Smooth muscle cell (in vitro differentiated cells): Measurements from ENCODE around the gene ZBED1. TPM values are rescaled to one million over a fixed set of nuclear protein-coding genes. Genes with fewer than 3 reads are reported as not detected.
"Not testable (repeated sequence)": the region's sequence is repeated elsewhere in the genome, so short reads cannot be mapped to it uniquely, and the experiment has no call there.

ENCODE experiments used
- DNase-seq: peaks from one replicate; lab custom pipeline; 2025; ENCODE audit not compliant: unreplicated experiment; lab: John Stamatoyannopoulos, UW
- H2AFZ ChIP-seq: fragments of 200-600 bp; sonication (generic); 2 replicates; pipeline ENCODE4 v1.6.0; 2016; ENCODE audit warnings: antibody characterized with exemption, low read depth, mild to moderate bottlenecking
- H3F3A ChIP-seq: fragments of 200-600 bp; sonication (generic); 2 replicates; pipeline ENCODE4 v1.6.0; 2017; ENCODE audit warnings: antibody characterized with exemption, low read depth
- H3K27ac ChIP-seq: fragments of 200-600 bp; sonication (generic); 2 replicates; pipeline ENCODE4 v1.5.1; 2016; ENCODE audit warnings: low read depth, mild to moderate bottlenecking
- H3K27me3 ChIP-seq: fragments of 200-600 bp; sonication (generic); 2 replicates; pipeline ENCODE4 v1.6.1; 2016; ENCODE audit warnings: low read depth, mild to moderate bottlenecking
- H3K36me3 ChIP-seq: fragments of 200-600 bp; sonication (generic); 2 replicates; pipeline ENCODE4 v1.5.1; 2016; ENCODE audit warnings: low read depth
- H3K4me1 ChIP-seq: fragments of 200-600 bp; sonication (generic); 2 replicates; pipeline ENCODE4 v1.5.1; 2016; ENCODE audit warnings: low read depth
- H3K4me2 ChIP-seq: fragments of 200-600 bp; sonication (generic); 2 replicates; pipeline ENCODE4 v1.6.0; 2016; ENCODE audit warnings: mild to moderate bottlenecking
- H3K4me3 ChIP-seq: fragments of 200-600 bp; sonication (generic); 2 replicates; pipeline ENCODE4 v1.5.1; 2016; ENCODE audit warnings: mild to moderate bottlenecking
- H3K79me2 ChIP-seq: fragments of 200-600 bp; sonication (generic); 2 replicates; pipeline ENCODE4 v1.6.0; 2016; ENCODE audit warnings: low read depth, mild to moderate bottlenecking
- H3K9ac ChIP-seq: fragments of 200-600 bp; sonication (generic); 2 replicates; pipeline ENCODE4 v1.6.0; 2016; ENCODE audit warnings: low read depth
- H3K9me3 ChIP-seq: fragments of 200-600 bp; sonication (generic); replicated peaks from 2 replicates; pipeline ENCODE4 v1.5.1; 2016; ENCODE audit warnings: low read depth
- H4K20me1 ChIP-seq: fragments of 200-600 bp; sonication (generic); 2 replicates; pipeline ENCODE4 v1.6.0; 2016; ENCODE audit warnings: low read depth
- WGBS: methylation state at CpG from one replicate; pipeline ENCODE4 v1.1.7; 2016; ENCODE audit warnings: low lambda C conversion rate; 5-methylcytosine and 5-hydroxymethylcytosine counted together
- polyA plus RNA-seq: library from polyadenylated mRNA; unstranded; fragments of >200 nt; fragmentation: Nextera tagmentation; extraction: Ambion mirVana; gene quantifications from 2 replicates; pipeline ENCODE4 v1.2.1, GENCODE V29; 2016
- total RNA-seq: library from RNA; depleted of rRNA; stranded (reverse); fragments of >200 nt; gene quantifications from 2 replicates; pipeline ENCODE4 v1.2.3, GENCODE V29; 2014
- TF ChIP-seq, protein P1 (sequence below): fragments of 200-600 bp; sonication (generic); IDR thresholded peaks from 2 replicates; pipeline ENCODE4 v1.5.1; 2017; ENCODE audit warnings: borderline replicate concordance, mild to moderate bottlenecking, antibody characterized with exemption; ENCODE audit not compliant: insufficient read depth, poor library complexity, severe bottlenecking

The ZBED1 gene
- total and polyA plus RNA-seq, 2 experiments from 2014 or later = 19.0 to 23.6 TPM

DNA sequence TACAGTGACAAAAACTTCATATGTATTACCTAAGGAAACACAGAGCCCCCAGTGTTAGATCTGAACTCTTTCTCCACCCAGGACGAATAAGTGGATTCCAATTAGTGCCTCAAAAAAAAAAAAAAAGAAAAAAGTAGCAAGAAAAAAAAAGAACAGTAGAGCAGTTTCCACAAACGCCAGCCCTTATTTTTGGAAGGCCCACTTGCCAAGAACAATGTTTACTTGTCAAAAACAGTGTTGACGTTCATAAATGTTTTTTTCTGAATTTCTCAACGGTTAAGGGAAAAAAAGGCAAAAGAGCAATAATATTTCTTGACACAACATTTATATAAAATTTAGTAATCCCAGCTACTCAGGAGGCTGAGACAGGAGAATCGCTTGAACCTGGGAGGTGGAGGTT, 38.7 kb downstream of the ZBED1 start:
- Histone ChIP-seq H2AFZ (no peak overlapping the region), H4K20me1 (peaks cover 74% of the 10 kb centered on the region), H3K27me3 (no peaks in the 10 kb centered on the region), H3F3A (no peaks in the 10 kb centered on the region), H3K36me3 (no peaks in the 10 kb centered on the region), H3K9me3 (no peaks in the 10 kb centered on the region), H3K4me1 (peaks cover 11% of the 10 kb centered on the region), H3K9ac (no peak overlapping the region), H3K4me2 (no peak overlapping the region), H3K27ac (no peak overlapping the region), H3K79me2 (peaks cover 45% of the 10 kb centered on the region), H3K4me3 (no peak overlapping the region)
- WGBS = 94% methylated on average over 5 of the region's 5 CpGs
- DNase-seq = no peak
- TF ChIP-seq, protein P1, sequence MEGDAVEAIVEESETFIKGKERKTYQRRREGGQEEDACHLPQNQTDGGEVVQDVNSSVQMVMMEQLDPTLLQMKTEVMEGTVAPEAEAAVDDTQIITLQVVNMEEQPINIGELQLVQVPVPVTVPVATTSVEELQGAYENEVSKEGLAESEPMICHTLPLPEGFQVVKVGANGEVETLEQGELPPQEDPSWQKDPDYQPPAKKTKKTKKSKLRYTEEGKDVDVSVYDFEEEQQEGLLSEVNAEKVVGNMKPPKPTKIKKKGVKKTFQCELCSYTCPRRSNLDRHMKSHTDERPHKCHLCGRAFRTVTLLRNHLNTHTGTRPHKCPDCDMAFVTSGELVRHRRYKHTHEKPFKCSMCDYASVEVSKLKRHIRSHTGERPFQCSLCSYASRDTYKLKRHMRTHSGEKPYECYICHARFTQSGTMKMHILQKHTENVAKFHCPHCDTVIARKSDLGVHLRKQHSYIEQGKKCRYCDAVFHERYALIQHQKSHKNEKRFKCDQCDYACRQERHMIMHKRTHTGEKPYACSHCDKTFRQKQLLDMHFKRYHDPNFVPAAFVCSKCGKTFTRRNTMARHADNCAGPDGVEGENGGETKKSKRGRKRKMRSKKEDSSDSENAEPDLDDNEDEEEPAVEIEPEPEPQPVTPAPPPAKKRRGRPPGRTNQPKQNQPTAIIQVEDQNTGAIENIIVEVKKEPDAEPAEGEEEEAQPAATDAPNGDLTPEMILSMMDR = no peak

DNA sequence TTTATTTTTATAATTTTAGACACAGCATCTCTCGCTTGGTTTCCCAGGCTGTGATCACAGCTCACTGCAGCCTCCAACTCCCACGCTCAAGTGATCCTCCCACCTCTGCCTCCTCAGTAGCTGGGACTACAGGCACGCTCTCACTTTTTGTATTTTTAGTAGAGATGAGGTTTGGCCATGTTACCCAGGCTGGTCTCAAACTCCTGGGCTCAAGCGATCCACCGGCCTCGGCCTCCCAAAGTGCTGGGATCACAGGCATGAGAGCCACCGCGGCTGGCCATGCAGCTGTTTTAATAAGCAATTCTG, 39.1 kb downstream of the ZBED1 start:
- no peak overlapping the region for H3K9ac ChIP-seq
- H3K4me2 ChIP-seq = no peak overlapping the region
- no peaks in the 10 kb centered on the region for H3K36me3 ChIP-seq
- peaks cover 43% of the 10 kb centered on the region for H3K79me2 ChIP-seq
- H2AFZ ChIP-seq = no peak overlapping the region
- 97% methylated on average over 8 of the region's 8 CpGs for WGBS
- no peak overlapping the region for H3K4me3 ChIP-seq
- no peak for DNase-seq
- peaks cover 11% of the 10 kb centered on the region for H3K4me1 ChIP-seq
- no peaks in the 10 kb centered on the region for H3K27me3 ChIP-seq
- H3F3A ChIP-seq = no peaks in the 10 kb centered on the region
- TF ChIP-seq, protein P1 = no peak
- H3K27ac ChIP-seq = no peak overlapping the region
- no peaks in the 10 kb centered on the region for H3K9me3 ChIP-seq
- H4K20me1 ChIP-seq = peaks cover 74% of the 10 kb centered on the region

DNA sequence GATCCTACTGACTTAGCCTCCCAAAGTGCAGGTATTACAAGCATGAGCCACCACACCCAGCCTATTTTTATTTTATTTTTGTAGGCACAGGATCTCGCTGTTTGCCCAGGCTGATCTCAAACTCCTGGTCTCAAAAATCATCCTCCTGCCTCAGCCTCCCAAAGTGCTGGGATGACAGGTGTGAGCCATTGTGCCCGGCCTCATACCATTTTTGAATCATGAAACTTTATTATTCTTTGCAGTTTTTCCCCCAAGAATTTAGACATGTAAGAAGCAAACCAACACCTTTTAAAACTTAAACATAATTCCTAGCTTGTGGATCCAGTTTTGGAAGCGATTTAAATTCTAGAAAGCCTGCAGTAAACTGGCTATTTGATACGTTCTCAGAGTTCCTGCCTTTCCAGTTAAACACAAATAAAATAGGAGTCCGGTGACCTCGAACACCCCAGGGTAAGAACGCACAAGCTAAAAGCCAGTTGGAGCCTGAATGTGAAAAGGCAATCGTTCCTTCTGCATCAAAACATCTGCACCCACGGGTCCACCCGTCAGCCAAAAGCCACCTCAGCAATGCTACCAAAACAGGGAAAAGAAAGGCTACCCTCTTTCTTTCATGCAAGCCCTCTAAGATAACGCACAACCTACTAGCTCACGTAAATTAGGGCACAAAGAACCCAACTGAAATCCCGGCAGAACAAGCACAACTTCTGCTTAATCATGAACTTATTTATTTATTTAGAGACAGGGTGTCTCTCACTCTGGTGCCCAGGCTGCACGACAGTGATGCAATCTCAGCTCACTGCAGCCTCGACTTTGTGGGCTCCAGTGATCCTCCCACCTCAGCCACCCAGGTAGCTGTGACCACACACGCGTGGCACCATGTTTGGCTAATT, 39.7 kb downstream of the ZBED1 start:
- not testable (repeated sequence) for H3F3A ChIP-seq, H3K9me3 ChIP-seq, H3K36me3 ChIP-seq, H3K9ac ChIP-seq, H3K4me3 ChIP-seq, DNase-seq, H3K27me3 ChIP-seq, H2AFZ ChIP-seq, H3K27ac ChIP-seq, H3K4me2 ChIP-seq
- Histone ChIP-seq H4K20me1 (peaks cover 73% of the 10 kb centered on the region), H3K79me2 (peaks cover 37% of the 10 kb centered on the region), H3K4me1 (peaks cover 11% of the 10 kb centered on the region)
- WGBS = 86% methylated on average over 17 of the region's 17 CpGs

DNA sequence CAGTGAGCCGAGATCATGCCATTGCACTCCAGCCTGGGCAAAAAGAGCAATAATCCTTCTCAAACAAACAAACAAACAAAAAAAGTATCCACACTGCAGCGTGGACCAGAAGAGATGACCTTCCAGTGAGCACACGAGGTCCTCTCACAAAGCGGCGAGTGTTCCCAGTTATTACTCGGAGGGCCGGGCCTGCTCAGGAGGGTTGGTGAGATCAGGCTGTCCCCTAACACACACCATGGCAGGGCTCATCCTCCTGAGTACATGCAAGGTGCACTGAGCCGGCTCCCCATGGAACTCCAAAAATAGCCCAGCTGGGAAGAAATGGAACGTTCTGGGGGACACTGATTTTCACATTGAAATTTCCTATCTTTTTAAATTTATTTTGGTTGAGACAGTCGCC, 40.7 kb downstream of the ZBED1 start:
- peaks cover 36% of the 10 kb centered on the region for H3K79me2 ChIP-seq
- not testable (repeated sequence) for H3K27me3 ChIP-seq
- 93% methylated on average over 10 of the region's 10 CpGs for WGBS

More for the DNA sequence above, 40.7 kb downstream of the ZBED1 start:
- not testable (repeated sequence) for H3K27ac ChIP-seq, H3K4me3 ChIP-seq, H3K9ac ChIP-seq, H3K36me3 ChIP-seq, H3F3A ChIP-seq, H3K4me2 ChIP-seq, H2AFZ ChIP-seq, H3K9me3 ChIP-seq, DNase-seq
- Histone ChIP-seq H4K20me1 (peaks cover 71% of the 10 kb centered on the region), H3K4me1 (peaks cover 11% of the 10 kb centered on the region)
